K562 (cell line): ENCODE data around the gene ZNF326. TPM values are rescaled to one million over a fixed set of nuclear protein-coding genes. Genes with fewer than 3 reads are reported as not detected.
A peak's percentile ranks its signal among the peaks of the same experiment; 100 is the strongest.

Experiments used
- CREB3L1 ChIP-seq: fragments of 450-650 bp; IDR thresholded peaks from 2 replicates; pipeline ENCODE4 v1.6.1; 2014; ENCODE audit warnings: low read depth, mild to moderate bottlenecking, moderate library complexity, borderline replicate concordance
- DLX4 ChIP-seq: fragments of 250-450 bp; sonication (Bioruptor Pico); IDR thresholded peaks from 2 replicates; pipeline ENCODE4 v1.6.1; 2021; ENCODE audit warnings: mild to moderate bottlenecking
- E2F4 ChIP-seq: sonication (generic); formaldehyde crosslinking; IDR thresholded peaks from 2 replicates; pipeline ENCODE4 v1.8.0; 2022; ENCODE audit warnings: mild to moderate bottlenecking, low read depth, missing genetic modification reagents
- GTF2E2 ChIP-seq: fragments of 200-800 bp; sonication (Bioruptor generic); IDR thresholded peaks from 2 replicates; pipeline ENCODE4 v1.6.1; 2016; ENCODE audit warnings: missing genetic modification characterization, missing compliant biosample characterization
- KLF10 ChIP-seq: fragments of 250-450 bp; sonication (Bioruptor Pico); IDR thresholded peaks from 2 replicates; pipeline ENCODE4 v1.6.1; 2021; ENCODE audit warnings: matching md5 sums
- KLF16 ChIP-seq: IDR thresholded peaks from 2 replicates; pipeline ENCODE4 v1.6.1; 2016; ENCODE audit warnings: antibody characterized with exemption
- MAFG ChIP-seq: fragments of 450-650 bp; conservative IDR thresholded peaks from 2 replicates; pipeline ENCODE4 v1.6.1; 2016; ENCODE audit warnings: missing genetic modification characterization, missing compliant biosample characterization
- MED1 ChIP-seq: sonication (generic); formaldehyde crosslinking; IDR thresholded peaks from 2 replicates; pipeline ENCODE4 v1.8.1; 2023; ENCODE audit warnings: missing genetic modification reagents, borderline replicate concordance
- PHF21A ChIP-seq: fragments of 450-650 bp; IDR thresholded peaks from 2 replicates; pipeline ENCODE4 v1.6.1; 2017; ENCODE audit warnings: low read depth, borderline replicate concordance
- POLR2AphosphoS5 ChIP-seq: IDR thresholded peaks from 2 replicates; pipeline ENCODE4 v1.6.1; 2011; ENCODE audit warnings: mild to moderate bottlenecking, low read depth, low read length, moderate library complexity; ENCODE audit not compliant: control insufficient read depth, insufficient read depth
- PREB ChIP-seq: sonication (generic); formaldehyde crosslinking; IDR thresholded peaks from 2 replicates; pipeline ENCODE4 v1.8.1; 2023; ENCODE audit warnings: mild to moderate bottlenecking, missing genetic modification reagents
- RAD51 ChIP-seq: fragments of 450-650 bp; IDR thresholded peaks from 2 replicates; pipeline ENCODE4 v1.7.1; 2016; ENCODE audit warnings: low read depth, mild to moderate bottlenecking, borderline replicate concordance
- SIRT6 ChIP-seq: IDR thresholded peaks from one replicate; pipeline ENCODE4 v1.6.1; 2012; ENCODE audit warnings: low read depth, mild to moderate bottlenecking, control low read depth, inconsistent platforms, low read length, moderate library complexity
- SMAD3 ChIP-seq: fragments of 450-650 bp; formaldehyde crosslinking; conservative IDR thresholded peaks from 2 replicates; pipeline ENCODE4 v1.4.0; 2020; ENCODE audit warnings: mild to moderate bottlenecking
- SMARCA5 ChIP-seq: fragments of 450-650 bp; IDR thresholded peaks from 2 replicates; pipeline ENCODE4 v1.6.1; 2016
- STAG1 ChIP-seq: sonication (generic); formaldehyde crosslinking; IDR thresholded peaks from 2 replicates; pipeline ENCODE4 v1.5.0; 2020; ENCODE audit warnings: missing genetic modification reagents, borderline replicate concordance
- TOE1 ChIP-seq, 2 experiments: fragments of 450-650 bp in 1 of 2; sonication (generic) in 1 of 2; formaldehyde crosslinking in 1 of 2; IDR thresholded peaks; 2 replicates each; pipeline versions ENCODE4 v1.7.1 to v1.8.0; 2016 to 2022; ENCODE audit warnings: borderline replicate concordance in 2 of 2, mild to moderate bottlenecking in 2 of 2, antibody characterized with exemption in 1 of 2, inconsistent platforms in 1 of 2, low read depth in 1 of 2, missing genetic modification reagents in 1 of 2, moderate library complexity in 1 of 2
- YY1 ChIP-seq, 3 experiments: IDR thresholded peaks; 2 replicates each; pipeline ENCODE4 v1.6.1; 2011; ENCODE audit warnings: low read length in 2 of 3, mild to moderate bottlenecking in 2 of 3, moderate library complexity in 2 of 3, borderline replicate concordance in 1 of 3, control low read depth in 1 of 3, low read depth in 1 of 3; ENCODE audit not compliant: insufficient read depth in 3 of 3, insufficient replicate concordance in 2 of 3, control insufficient read depth in 1 of 3, insufficient read length in 1 of 3; ENCODE audit errors: extremely low read depth in 1 of 3
- ZNF124 ChIP-seq: sonication (generic); formaldehyde crosslinking; IDR thresholded peaks from 2 replicates; pipeline ENCODE4 v1.8.1; 2022; ENCODE audit warnings: missing genetic modification reagents
- ZNF217 ChIP-seq: sonication (generic); formaldehyde crosslinking; IDR thresholded peaks from 2 replicates; pipeline ENCODE4 v1.8.0; 2022; ENCODE audit warnings: mild to moderate bottlenecking, missing genetic modification reagents
- ZNF507 ChIP-seq: conservative IDR thresholded peaks from 2 replicates; pipeline ENCODE4 v1.6.1; 2017; ENCODE audit warnings: missing genetic modification characterization, missing compliant biosample characterization
- ZNF696 ChIP-seq: fragments of 250-450 bp; sonication (Bioruptor Pico); conservative IDR thresholded peaks from 2 replicates; pipeline ENCODE4 v1.4.0; 2020; ENCODE audit warnings: mild to moderate bottlenecking, moderate library complexity
- ZZZ3 ChIP-seq: fragments of 450-650 bp; IDR thresholded peaks from 2 replicates; pipeline ENCODE4 v1.6.1; 2016; ENCODE audit warnings: antibody characterized with exemption, mild to moderate bottlenecking, moderate library complexity
- polyA plus RNA-seq, 8 experiments: library from polyadenylated mRNA; depleted of rRNA in 4 of 8; stranded (reverse) in 5 of 8; unstranded in 3 of 8; fragments of >200 nt; fragmentation: Nextera tagmentation in 2 of 8; fragmentation: Illumina TruSeq in 1 of 8; extraction: Ambion mirVana in 2 of 8; extraction: Trizol in 1 of 8; gene quantifications; 2 replicates each; pipeline versions ENCODE4 v1.2.1 to v1.2.3, GENCODE V29; 2011 to 2014; ENCODE audit warnings: inconsistent platforms in 1 of 8, missing spikeins in 1 of 8
- total RNA-seq, 7 experiments: library from RNA; depleted of rRNA in 6 of 7; stranded (reverse); fragments of >200 nt in 6 of 7; fragmentation: Illumina TruSeq in 2 of 7; extraction: Trizol in 2 of 7; gene quantifications; 2 replicates each; pipeline versions ENCODE4 v1.2.1 to v1.2.3, GENCODE V29; 2011 to 2021; ENCODE audit warnings: low replicate concordance in 1 of 7

Gene ZNF326
- total and polyA plus RNA-seq, 9 of the 15 experiments (the other 6 are each of a cell fraction or from before 2014, with no cell fraction given): 7.2 to 33.2 (median 20.1) TPM

- peak; percentile 63 for TF ChIP-seq GTF2E2
- 0 out of 2 replicates have a peak, but pooled peaks have one; percentile 61 for TF ChIP-seq KLF10
- TF ChIP-seq ZNF696 (CRISPR knock-in tag): no peak
- no peak for TF ChIP-seq KLF16
- no peak for TF ChIP-seq MAFG (tag)
- no peak for TF ChIP-seq RAD51
- TF ChIP-seq E2F4 (CRISPR knock-in tag): no peak
- no peak for TF ChIP-seq SMARCA5
- TF ChIP-seq SIRT6: no peak
- TF ChIP-seq MED1 (CRISPR knock-in tag): no peak
- TF ChIP-seq ZNF217 (CRISPR knock-in tag): no peak
- no peak for TF ChIP-seq PHF21A
- no peak for TF ChIP-seq YY1 (IDR thresholded peaks at IDR 0.05; ENCODE audit: borderline replicate concordance in 1 of 3, control insufficient read depth in 1 of 3, extremely low read depth in 1 of 3, insufficient read depth in 3 of 3, insufficient read length in 1 of 3, insufficient replicate concordance in 2 of 3, low read depth in 1 of 3, low read length in 2 of 3)
- no peak for TF ChIP-seq ZNF124 (CRISPR knock-in tag)
- no peak for TF ChIP-seq CREB3L1
- 0 out of 2 replicates have a peak, but pooled peaks have one; percentile 36 for TF ChIP-seq TOE1 (IDR thresholded peaks at IDR 0.05; ENCODE audit: borderline replicate concordance)
- no peak for TF ChIP-seq TOE1 (CRISPR knock-in tag; IDR thresholded peaks at IDR 0.05; ENCODE audit: borderline replicate concordance, low read depth)
- TF ChIP-seq STAG1 (CRISPR knock-in tag): no peak
- TF ChIP-seq SMAD3 (CRISPR knock-in tag): no peak
- peak; percentile 60; the same call in 1 of the 2 replicates for TF ChIP-seq POLR2AphosphoS5
- no peak for TF ChIP-seq ZZZ3
- TF ChIP-seq DLX4: 0 out of 2 replicates have a peak, but pooled peaks have one; percentile 52
- 0 out of 2 replicates have a peak, but pooled peaks have one; percentile 10 for TF ChIP-seq PREB
- TF ChIP-seq ZNF507 (tag): no peak
Observed at GRCh38 chr1:89995598-89996449, 914 bp downstream of the ZNF326 start (continued).
